Measurements from ENCODE around the gene CRK. TPM values are rescaled to one million over a fixed set of nuclear protein-coding genes. Genes with fewer than 3 reads are reported as not detected.

The CRK gene
- total RNA-seq, 1 donor from 2014 or later: 59.6 TPM

- peak; percentile 95 for DNase-seq (ENCODE audit: low spot score)
- intact Hi-C loops (cut with DNase I): no loop called here
- peak; percentile 72 for ATAC-seq
Measured at GRCh38 chr17:1487939-1488825, 32.1 kb upstream of the CRK start.

- intact Hi-C loops (cut with DNase I): no loop called here
- ATAC-seq (peak; percentile 42), DNase-seq (ENCODE audit: low spot score) (peak; percentile 91)
Measured at GRCh38 chr17:1486802-1487695, 31.0 kb upstream of the CRK start.

- peak; percentile 82 for DNase-seq (ENCODE audit: low spot score)
- intact Hi-C loops (cut with DNase I): no loop called here
- peak; percentile 34 for ATAC-seq
Measured at GRCh38 chr17:1485423-1486376, 29.7 kb upstream of the CRK start.

GRCh38 chr17:1484676-1485422 is 28.8 kb upstream of the CRK start:
- peak; percentile 6 for ATAC-seq
- DNase-seq (ENCODE audit: low spot score): peak; percentile 69

GRCh38 chr17:1484060-1484535 is 28.1 kb upstream of the CRK start:
- peak; percentile 70 for DNase-seq (ENCODE audit: low spot score)
- intact Hi-C loops (cut with DNase I): no loop called here
- no peak for ATAC-seq

More at GRCh38 chr17:1484676-1485422, 28.8 kb upstream of the CRK start:
- intact Hi-C loops (cut with DNase I): no loop called here

GRCh38 chr17:1482680-1483079 is 26.6 kb upstream of the CRK start:
- intact Hi-C loops (cut with DNase I): no loop called here
- no peak for ATAC-seq
- DNase-seq (ENCODE audit: low spot score): peak; percentile 71

GRCh38 chr17:1481736-1482135 is 25.7 kb upstream of the CRK start:
- no peak for ATAC-seq
- intact Hi-C loops (cut with DNase I): no loop called here
- no peak for DNase-seq (ENCODE audit: low spot score)

- no peak for ATAC-seq
- no peak for DNase-seq (ENCODE audit: low spot score)
- intact Hi-C loops (cut with DNase I): no loop called here
Measured at GRCh38 chr17:1480747-1481465, 24.9 kb upstream of the CRK start.

- DNase-seq (ENCODE audit: low spot score): no peak
- no peak for ATAC-seq
- intact Hi-C loops (cut with DNase I): no loop called here
Measured at GRCh38 chr17:1478418-1478817, 22.4 kb upstream of the CRK start.

- peak; percentile 75 for ATAC-seq
- intact Hi-C loops (cut with DNase I): no loop called here
Measured at GRCh38 chr17:1475321-1475854, 19.4 kb upstream of the CRK start.

GRCh38 chr17:1474402-1475189 is 18.6 kb upstream of the CRK start:
- ATAC-seq (peak; percentile 12), DNase-seq (ENCODE audit: low spot score) (no peak)

More at GRCh38 chr17:1475321-1475854, 19.4 kb upstream of the CRK start:
- no peak for DNase-seq (ENCODE audit: low spot score)

GRCh38 chr17:1473841-1474240 is 17.8 kb upstream of the CRK start:
- ATAC-seq (no peak), DNase-seq (ENCODE audit: low spot score) (no peak)
- intact Hi-C loops (cut with DNase I): no loop called here

More at GRCh38 chr17:1474402-1475189, 18.6 kb upstream of the CRK start:
- intact Hi-C loops (cut with DNase I): no loop called here

GRCh38 chr17:1473170-1473569 is 17.1 kb upstream of the CRK start:
- no peak for ATAC-seq
- DNase-seq (ENCODE audit: low spot score): no peak
- intact Hi-C loops (cut with DNase I): no loop called here

GRCh38 chr17:1471911-1472821 is 16.1 kb upstream of the CRK start:
- no peak for ATAC-seq
- intact Hi-C loops (cut with DNase I): no loop called here

GRCh38 chr17:1471490-1471889 is 15.5 kb upstream of the CRK start:
- intact Hi-C loops (cut with DNase I): no loop called here
- no peak for ATAC-seq
- no peak for DNase-seq (ENCODE audit: low spot score)

More at GRCh38 chr17:1471911-1472821, 16.1 kb upstream of the CRK start:
- DNase-seq (ENCODE audit: low spot score): no peak
